GM23338 (cell line): Measurements from ENCODE around the gene SLX4IP. TPM values are rescaled to one million over a fixed set of nuclear protein-coding genes. Genes with fewer than 3 reads are reported as not detected.
A peak's percentile ranks its signal among the peaks of the same experiment; 100 is the strongest.

Source experiments
- ATAC-seq: fragments of 200-7000 bp; cut with Tn5 transposase; 3 replicates; pipeline ENCODE4 v1.9.1; 2020
- DNase-seq: peaks from one replicate; pipeline ENCODE4 v3.0.0-alpha.2; 2015; ENCODE audit warnings: low spot score
- H2AFZ ChIP-seq: fragments of 200-600 bp; sonication (generic); 2 replicates; pipeline ENCODE4 v1.8.0; 2016; ENCODE audit warnings: antibody characterized with exemption, mild to moderate bottlenecking, moderate library complexity
- H3F3A ChIP-seq: fragments of 200-600 bp; sonication (generic); replicated peaks from 2 replicates; pipeline ENCODE4 v1.8.0; 2017; ENCODE audit warnings: antibody characterized with exemption, mixed run types, low read depth
- H3K27ac ChIP-seq: fragments of 200-600 bp; sonication (generic); 2 replicates; pipeline ENCODE4 v1.6.1; 2016; ENCODE audit warnings: low read depth
- H3K27me3 ChIP-seq: fragments of 200-600 bp; sonication (generic); 2 replicates; pipeline ENCODE4 v1.8.0; 2016; ENCODE audit warnings: mild to moderate bottlenecking, mixed run types, moderate library complexity; ENCODE audit not compliant: insufficient read depth
- H3K36me3 ChIP-seq: fragments of 200-600 bp; sonication (generic); 2 replicates; pipeline ENCODE4 v1.8.0; 2016; ENCODE audit warnings: mild to moderate bottlenecking; ENCODE audit not compliant: insufficient read depth
- H3K4me1 ChIP-seq: fragments of 200-600 bp; sonication (generic); 2 replicates; pipeline ENCODE4 v1.8.0; 2016; ENCODE audit warnings: mild to moderate bottlenecking, moderate library complexity; ENCODE audit not compliant: insufficient read depth
- H3K4me2 ChIP-seq: fragments of 200-600 bp; sonication (generic); 2 replicates; pipeline ENCODE4 v1.7.1; 2017; ENCODE audit warnings: mixed run types
- H3K4me3 ChIP-seq: fragments of 200-600 bp; sonication (generic); 2 replicates; pipeline ENCODE4 v1.6.1; 2016; ENCODE audit warnings: mixed run types
- H3K79me2 ChIP-seq: fragments of 200-600 bp; sonication (generic); replicated peaks from 2 replicates; pipeline ENCODE4 v1.8.0; 2017; ENCODE audit warnings: mild to moderate bottlenecking; ENCODE audit not compliant: insufficient read depth
- H3K9me2 ChIP-seq: fragments of 200-600 bp; sonication (generic); 2 replicates; pipeline ENCODE4 v1.8.0; 2017; ENCODE audit not compliant: insufficient read depth
- H4K20me1 ChIP-seq: fragments of 200-600 bp; sonication (generic); replicated peaks from 2 replicates; pipeline ENCODE4 v1.8.0; 2017; ENCODE audit warnings: mild to moderate bottlenecking; ENCODE audit not compliant: insufficient read depth
- H3K27ac Mint-ChIP-seq: 2 replicates; pipeline ENCODE4 v1.8.0; 2020; ENCODE audit warnings: inconsistent platforms, mild to moderate bottlenecking, moderate library complexity, mixed read lengths
- H3K27me3 Mint-ChIP-seq: 3 replicates; pipeline ENCODE4 v1.8.0; 2022; ENCODE audit warnings: low read depth, mild to moderate bottlenecking, moderate library complexity, mixed read lengths, inconsistent platforms; ENCODE audit not compliant: insufficient read depth, poor library complexity
- H3K36me3 Mint-ChIP-seq: 3 replicates; pipeline ENCODE4 v1.8.0; 2021; ENCODE audit warnings: low read depth, mild to moderate bottlenecking, inconsistent platforms, moderate library complexity, mixed read lengths
- H3K4me1 Mint-ChIP-seq: 3 replicates; pipeline ENCODE4 v1.8.0; 2020; ENCODE audit warnings: mild to moderate bottlenecking, inconsistent platforms, mixed read lengths
- H3K4me3 Mint-ChIP-seq: 3 replicates; pipeline ENCODE4 v1.8.0; 2021; ENCODE audit warnings: moderate library complexity, mild to moderate bottlenecking, inconsistent platforms, mixed read lengths
- H3K9me3 Mint-ChIP-seq: 3 replicates; pipeline ENCODE4 v1.8.0; 2020; ENCODE audit warnings: moderate library complexity, mild to moderate bottlenecking, inconsistent platforms, mixed read lengths
- CREB1 ChIP-seq: fragments of 250-450 bp; sonication (Bioruptor Pico); IDR thresholded peaks from 2 replicates; pipeline ENCODE4 v1.5.0; 2020; ENCODE audit warnings: low read depth, mild to moderate bottlenecking, moderate library complexity
- ETS1 ChIP-seq: IDR thresholded peaks from 2 replicates; pipeline ENCODE4 v1.6.1; 2016; ENCODE audit warnings: antibody characterized with exemption
- EZH2phosphoT487 ChIP-seq: fragments of 200-600 bp; sonication (generic); IDR thresholded peaks from one replicate; pipeline ENCODE4 v1.8.1; 2018; ENCODE audit warnings: antibody characterized with exemption; ENCODE audit not compliant: unreplicated experiment
- NANOG ChIP-seq: IDR thresholded peaks from 2 replicates; pipeline ENCODE4 v1.6.1; 2016; ENCODE audit warnings: antibody characterized with exemption, borderline replicate concordance
- POLR2AphosphoS5 ChIP-seq: IDR thresholded peaks from 2 replicates; pipeline ENCODE4 v1.6.1; 2016; ENCODE audit warnings: antibody characterized with exemption, low read depth
- ZNF114 ChIP-seq: fragments of 250-450 bp; sonication (Bioruptor Pico); IDR thresholded peaks from 2 replicates; pipeline ENCODE4 v1.5.0; 2020; ENCODE audit warnings: mild to moderate bottlenecking, moderate library complexity
- ZNF331 ChIP-seq: fragments of 250-450 bp; sonication (Bioruptor Pico); IDR thresholded peaks from 2 replicates; pipeline ENCODE4 v1.5.0; 2020; ENCODE audit warnings: low read depth, mild to moderate bottlenecking, moderate library complexity
- polyA plus RNA-seq: library from polyadenylated mRNA; unstranded; fragments of >200 nt; fragmentation: Nextera tagmentation; extraction: Ambion mirVana; gene quantifications from 2 replicates; pipeline ENCODE4 v1.2.1, GENCODE V29; 2016
- total RNA-seq: library from RNA; depleted of rRNA; stranded (reverse); fragments of >200 nt; shearing (Covaris generic); gene quantifications from 2 replicates; pipeline ENCODE4 v1.2.3, GENCODE V29; 2014
- TF ChIP-seq, protein P1 (sequence below): fragments of 250-450 bp; sonication (Bioruptor Pico); IDR thresholded peaks from 2 replicates; pipeline ENCODE4 v1.5.0; 2020; ENCODE audit warnings: mild to moderate bottlenecking, moderate library complexity
- TF ChIP-seq, protein P2 (sequence below): IDR thresholded peaks from one replicate; pipeline ENCODE4 v1.6.1; 2018; ENCODE audit warnings: antibody characterized with exemption; ENCODE audit not compliant: unreplicated experiment
- TF ChIP-seq, protein P3 (sequence below), 2 experiments: fragments of 200-600 bp in 1 of 2; sonication (generic) in 1 of 2; conservative IDR thresholded peaks; 2 replicates each; pipeline versions ENCODE4 v1.5.1 to v1.6.1; 2016 to 2017; ENCODE audit warnings: antibody characterized with exemption in 2 of 2, low read depth in 2 of 2, mild to moderate bottlenecking in 2 of 2, moderate library complexity in 1 of 2

Gene SLX4IP
- total and polyA plus RNA-seq, 2 experiments from 2014 or later = 9.1 to 9.8 TPM

DNA sequence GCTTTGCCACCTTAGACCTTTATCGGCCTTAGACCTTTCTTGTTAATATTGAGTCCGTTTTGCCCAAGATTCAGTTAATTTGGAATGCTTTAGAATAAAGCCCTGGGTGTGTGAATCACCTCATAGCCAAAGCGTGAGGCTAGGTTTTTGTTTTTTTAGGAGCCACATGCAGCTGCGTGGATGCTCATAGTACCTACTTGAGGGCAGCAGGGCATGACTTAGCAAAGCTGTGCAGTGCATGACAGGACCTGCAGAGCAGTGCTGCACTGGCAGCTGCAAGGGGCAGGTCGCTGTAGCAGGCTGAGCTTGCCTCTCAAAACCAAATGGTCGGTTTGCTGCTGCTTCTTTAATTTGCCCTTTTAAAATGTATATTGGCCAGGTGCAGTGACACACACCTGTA lies 122.6 kb downstream of the SLX4IP start (continued):
- TF ChIP-seq, protein P1, sequence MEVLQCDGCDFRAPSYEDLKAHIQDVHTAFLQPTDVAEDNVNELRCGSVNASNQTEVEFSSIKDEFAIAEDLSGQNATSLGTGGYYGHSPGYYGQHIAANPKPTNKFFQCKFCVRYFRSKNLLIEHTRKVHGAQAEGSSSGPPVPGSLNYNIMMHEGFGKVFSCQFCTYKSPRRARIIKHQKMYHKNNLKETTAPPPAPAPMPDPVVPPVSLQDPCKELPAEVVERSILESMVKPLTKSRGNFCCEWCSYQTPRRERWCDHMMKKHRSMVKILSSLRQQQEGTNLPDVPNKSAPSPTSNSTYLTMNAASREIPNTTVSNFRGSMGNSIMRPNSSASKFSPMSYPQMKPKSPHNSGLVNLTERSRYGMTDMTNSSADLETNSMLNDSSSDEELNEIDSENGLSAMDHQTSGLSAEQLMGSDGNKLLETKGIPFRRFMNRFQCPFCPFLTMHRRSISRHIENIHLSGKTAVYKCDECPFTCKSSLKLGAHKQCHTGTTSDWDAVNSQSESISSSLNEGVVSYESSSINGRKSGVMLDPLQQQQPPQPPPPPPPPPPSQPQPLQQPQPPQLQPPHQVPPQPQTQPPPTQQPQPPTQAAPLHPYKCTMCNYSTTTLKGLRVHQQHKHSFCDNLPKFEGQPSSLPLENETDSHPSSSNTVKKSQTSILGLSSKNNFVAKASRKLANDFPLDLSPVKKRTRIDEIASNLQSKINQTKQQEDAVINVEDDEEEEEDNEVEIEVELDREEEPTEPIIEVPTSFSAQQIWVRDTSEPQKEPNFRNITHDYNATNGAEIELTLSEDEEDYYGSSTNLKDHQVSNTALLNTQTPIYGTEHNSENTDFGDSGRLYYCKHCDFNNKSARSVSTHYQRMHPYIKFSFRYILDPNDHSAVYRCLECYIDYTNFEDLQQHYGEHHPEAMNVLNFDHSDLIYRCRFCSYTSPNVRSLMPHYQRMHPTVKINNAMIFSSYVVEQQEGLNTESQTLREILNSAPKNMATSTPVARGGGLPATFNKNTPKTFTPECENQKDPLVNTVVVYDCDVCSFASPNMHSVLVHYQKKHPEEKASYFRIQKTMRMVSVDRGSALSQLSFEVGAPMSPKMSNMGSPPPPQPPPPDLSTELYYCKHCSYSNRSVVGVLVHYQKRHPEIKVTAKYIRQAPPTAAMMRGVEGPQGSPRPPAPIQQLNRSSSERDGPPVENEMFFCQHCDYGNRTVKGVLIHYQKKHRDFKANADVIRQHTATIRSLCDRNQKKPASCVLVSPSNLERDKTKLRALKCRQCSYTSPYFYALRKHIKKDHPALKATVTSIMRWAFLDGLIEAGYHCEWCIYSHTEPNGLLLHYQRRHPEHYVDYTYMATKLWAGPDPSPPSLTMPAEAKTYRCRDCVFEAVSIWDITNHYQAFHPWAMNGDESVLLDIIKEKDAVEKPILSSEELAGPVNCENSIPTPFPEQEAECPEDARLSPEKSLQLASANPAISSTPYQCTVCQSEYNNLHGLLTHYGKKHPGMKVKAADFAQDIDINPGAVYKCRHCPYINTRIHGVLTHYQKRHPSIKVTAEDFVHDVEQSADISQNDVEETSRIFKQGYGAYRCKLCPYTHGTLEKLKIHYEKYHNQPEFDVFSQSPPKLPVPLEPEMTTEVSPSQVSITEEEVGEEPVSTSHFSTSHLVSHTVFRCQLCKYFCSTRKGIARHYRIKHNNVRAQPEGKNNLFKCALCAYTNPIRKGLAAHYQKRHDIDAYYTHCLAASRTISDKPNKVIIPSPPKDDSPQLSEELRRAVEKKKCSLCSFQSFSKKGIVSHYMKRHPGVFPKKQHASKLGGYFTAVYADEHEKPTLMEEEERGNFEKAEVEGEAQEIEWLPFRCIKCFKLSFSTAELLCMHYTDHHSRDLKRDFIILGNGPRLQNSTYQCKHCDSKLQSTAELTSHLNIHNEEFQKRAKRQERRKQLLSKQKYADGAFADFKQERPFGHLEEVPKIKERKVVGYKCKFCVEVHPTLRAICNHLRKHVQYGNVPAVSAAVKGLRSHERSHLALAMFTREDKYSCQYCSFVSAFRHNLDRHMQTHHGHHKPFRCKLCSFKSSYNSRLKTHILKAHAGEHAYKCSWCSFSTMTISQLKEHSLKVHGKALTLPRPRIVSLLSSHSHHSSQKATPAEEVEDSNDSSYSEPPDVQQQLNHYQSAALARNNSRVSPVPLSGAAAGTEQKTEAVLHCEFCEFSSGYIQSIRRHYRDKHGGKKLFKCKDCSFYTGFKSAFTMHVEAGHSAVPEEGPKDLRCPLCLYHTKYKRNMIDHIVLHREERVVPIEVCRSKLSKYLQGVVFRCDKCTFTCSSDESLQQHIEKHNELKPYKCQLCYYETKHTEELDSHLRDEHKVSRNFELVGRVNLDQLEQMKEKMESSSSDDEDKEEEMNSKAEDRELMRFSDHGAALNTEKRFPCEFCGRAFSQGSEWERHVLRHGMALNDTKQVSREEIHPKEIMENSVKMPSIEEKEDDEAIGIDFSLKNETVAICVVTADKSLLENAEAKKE (CRISPR knock-in tag) = no peak
- TF ChIP-seq ZNF114 (CRISPR knock-in tag) = no peak
- no peak for TF ChIP-seq EZH2phosphoT487
- TF ChIP-seq CREB1 = no peak
- TF ChIP-seq POLR2AphosphoS5 = no peak

DNA sequence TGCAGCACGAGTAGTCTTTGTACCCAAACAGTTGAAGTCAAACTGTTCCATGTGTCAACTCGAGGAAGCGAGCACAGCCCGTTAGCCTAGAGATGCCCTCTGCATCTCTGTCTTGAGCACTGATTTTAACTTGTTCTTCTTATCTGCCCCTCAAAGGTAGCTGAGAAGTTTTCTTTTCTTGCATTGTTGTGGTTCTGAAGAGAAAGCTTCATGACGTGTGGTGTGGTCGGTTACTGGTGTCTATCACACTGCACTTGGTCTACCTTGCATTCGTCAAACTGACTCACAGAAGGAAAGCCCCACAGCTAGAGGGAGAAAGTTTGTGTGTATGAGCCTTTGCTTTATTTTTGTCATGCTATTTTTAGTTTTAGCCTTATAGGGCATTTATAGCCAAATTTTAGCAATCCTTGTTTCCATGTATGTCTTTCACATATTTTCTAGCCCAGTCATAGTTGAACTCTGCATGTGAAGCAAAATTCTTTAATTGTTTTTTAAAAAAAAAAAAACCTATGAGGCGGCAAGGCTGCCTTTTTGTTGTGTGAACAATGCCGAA lies 123.6 kb downstream of the SLX4IP start:
- Histone ChIP-seq H3F3A (no peaks in the 10 kb centered on the region), H3K4me2 (peak overlapping the region; percentile 37), H2AFZ (no peak overlapping the region), H3K4me3 (no peak overlapping the region), H3K27ac (peak overlapping the region; percentile 36; the same call in 1 of the 2 replicates), H3K9me2 (no peaks in the 10 kb centered on the region; the same call in 1 of the 2 replicates), H3K36me3 (no peaks in the 10 kb centered on the region), H4K20me1 (no peaks in the 10 kb centered on the region), H3K4me1 (peaks cover 29% of the 10 kb centered on the region), H3K27me3 (no peaks in the 10 kb centered on the region), H3K79me2 (no peaks in the 10 kb centered on the region; the same call in 1 of the 2 replicates)
- Mint-ChIP-seq H3K27ac (peak overlapping the region; percentile 91), H3K4me1 (peaks cover 42% of the 10 kb centered on the region), H3K9me3 (no peaks in the 10 kb centered on the region), H3K36me3 (peaks cover 12% of the 10 kb centered on the region), H3K27me3 (no peaks in the 10 kb centered on the region), H3K4me3 (no peak overlapping the region)
- ATAC-seq (peak; percentile 43), DNase-seq (no peak)
- TF ChIP-seq NANOG = no peak
- TF ChIP-seq, protein P2, sequence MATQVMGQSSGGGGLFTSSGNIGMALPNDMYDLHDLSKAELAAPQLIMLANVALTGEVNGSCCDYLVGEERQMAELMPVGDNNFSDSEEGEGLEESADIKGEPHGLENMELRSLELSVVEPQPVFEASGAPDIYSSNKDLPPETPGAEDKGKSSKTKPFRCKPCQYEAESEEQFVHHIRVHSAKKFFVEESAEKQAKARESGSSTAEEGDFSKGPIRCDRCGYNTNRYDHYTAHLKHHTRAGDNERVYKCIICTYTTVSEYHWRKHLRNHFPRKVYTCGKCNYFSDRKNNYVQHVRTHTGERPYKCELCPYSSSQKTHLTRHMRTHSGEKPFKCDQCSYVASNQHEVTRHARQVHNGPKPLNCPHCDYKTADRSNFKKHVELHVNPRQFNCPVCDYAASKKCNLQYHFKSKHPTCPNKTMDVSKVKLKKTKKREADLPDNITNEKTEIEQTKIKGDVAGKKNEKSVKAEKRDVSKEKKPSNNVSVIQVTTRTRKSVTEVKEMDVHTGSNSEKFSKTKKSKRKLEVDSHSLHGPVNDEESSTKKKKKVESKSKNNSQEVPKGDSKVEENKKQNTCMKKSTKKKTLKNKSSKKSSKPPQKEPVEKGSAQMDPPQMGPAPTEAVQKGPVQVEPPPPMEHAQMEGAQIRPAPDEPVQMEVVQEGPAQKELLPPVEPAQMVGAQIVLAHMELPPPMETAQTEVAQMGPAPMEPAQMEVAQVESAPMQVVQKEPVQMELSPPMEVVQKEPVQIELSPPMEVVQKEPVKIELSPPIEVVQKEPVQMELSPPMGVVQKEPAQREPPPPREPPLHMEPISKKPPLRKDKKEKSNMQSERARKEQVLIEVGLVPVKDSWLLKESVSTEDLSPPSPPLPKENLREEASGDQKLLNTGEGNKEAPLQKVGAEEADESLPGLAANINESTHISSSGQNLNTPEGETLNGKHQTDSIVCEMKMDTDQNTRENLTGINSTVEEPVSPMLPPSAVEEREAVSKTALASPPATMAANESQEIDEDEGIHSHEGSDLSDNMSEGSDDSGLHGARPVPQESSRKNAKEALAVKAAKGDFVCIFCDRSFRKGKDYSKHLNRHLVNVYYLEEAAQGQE = no peak
- no peak for TF ChIP-seq EZH2phosphoT487
- no peak for TF ChIP-seq CREB1
- TF ChIP-seq POLR2AphosphoS5 = no peak
- TF ChIP-seq, protein P3, sequence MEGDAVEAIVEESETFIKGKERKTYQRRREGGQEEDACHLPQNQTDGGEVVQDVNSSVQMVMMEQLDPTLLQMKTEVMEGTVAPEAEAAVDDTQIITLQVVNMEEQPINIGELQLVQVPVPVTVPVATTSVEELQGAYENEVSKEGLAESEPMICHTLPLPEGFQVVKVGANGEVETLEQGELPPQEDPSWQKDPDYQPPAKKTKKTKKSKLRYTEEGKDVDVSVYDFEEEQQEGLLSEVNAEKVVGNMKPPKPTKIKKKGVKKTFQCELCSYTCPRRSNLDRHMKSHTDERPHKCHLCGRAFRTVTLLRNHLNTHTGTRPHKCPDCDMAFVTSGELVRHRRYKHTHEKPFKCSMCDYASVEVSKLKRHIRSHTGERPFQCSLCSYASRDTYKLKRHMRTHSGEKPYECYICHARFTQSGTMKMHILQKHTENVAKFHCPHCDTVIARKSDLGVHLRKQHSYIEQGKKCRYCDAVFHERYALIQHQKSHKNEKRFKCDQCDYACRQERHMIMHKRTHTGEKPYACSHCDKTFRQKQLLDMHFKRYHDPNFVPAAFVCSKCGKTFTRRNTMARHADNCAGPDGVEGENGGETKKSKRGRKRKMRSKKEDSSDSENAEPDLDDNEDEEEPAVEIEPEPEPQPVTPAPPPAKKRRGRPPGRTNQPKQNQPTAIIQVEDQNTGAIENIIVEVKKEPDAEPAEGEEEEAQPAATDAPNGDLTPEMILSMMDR (conservative IDR thresholded peaks at IDR 0.05; ENCODE audit: low read depth in 2 of 2) = no peak
- no peak for TF ChIP-seq ZNF331
- no peak for TF ChIP-seq ETS1
